ENCODE measurements around the gene GRAP2.
A peak's percentile ranks its signal among the peaks of the same experiment; 100 is the strongest.
"Not testable (repeated sequence)": the region's sequence is repeated elsewhere in the genome, so short reads cannot be mapped to it uniquely, and the experiment has no call there.

GRAP2 gene

DNA sequence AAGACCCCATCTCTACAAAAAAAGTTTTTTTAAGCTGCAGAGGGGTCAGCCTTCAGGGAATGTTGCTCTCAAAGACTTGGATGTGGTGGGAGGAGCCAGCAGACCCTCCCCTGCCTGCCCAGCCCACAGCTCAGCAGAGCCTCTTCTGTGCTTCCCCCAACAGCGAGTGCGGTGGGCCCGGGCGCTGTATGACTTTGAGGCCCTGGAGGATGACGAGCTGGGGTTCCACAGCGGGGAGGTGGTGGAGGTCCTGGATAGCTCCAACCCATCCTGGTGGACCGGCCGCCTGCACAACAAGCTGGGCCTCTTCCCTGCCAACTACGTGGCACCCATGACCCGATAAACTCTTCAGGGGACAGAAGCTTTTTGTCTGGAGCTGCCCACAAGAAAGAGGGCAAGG, 69.9 kb downstream of the GRAP2 start:
- no peak for DNase-seq

DNA sequence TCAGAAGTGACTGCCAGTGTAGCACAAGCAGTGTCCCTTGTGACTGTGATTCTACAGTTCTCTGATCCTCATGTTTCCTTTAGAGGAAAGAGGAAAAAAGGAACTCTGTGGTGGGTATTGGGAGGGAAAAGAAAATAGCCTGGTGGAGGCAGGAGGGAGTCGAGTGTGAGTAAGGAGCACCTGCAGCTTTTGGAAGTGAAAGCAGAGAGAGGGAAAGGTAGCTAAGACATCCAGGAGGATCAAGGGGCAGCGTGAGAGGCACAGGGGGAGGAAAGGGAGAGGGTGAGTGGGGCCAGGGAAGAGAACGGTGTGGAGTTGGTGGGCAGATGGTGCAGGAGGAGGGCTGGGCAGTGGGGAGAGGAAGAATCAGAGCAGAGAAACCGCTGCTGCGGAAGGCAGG, 71.8 kb downstream of the GRAP2 start:
- DNase-seq = no peak

DNA sequence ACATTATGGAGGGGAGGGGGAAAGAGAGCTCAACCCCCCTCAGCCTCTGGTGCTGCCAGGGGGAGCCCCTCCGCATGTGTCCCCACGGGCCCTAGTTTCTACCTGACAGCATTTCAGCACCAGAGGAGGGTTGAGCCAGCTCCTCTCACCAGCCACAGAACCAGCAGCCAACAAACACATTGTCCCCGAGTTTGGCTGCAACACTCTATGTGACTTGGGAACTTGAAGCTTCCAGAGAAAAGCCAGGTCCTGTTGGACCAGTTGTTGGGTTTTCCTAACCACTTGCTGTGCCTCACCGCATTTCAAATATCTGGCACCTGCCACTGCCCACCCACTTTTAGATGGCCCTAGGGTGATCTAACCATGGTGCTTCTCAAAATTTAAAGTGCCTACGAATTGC, 72.8 kb downstream of the GRAP2 start:
- DNase-seq = no peak

DNA sequence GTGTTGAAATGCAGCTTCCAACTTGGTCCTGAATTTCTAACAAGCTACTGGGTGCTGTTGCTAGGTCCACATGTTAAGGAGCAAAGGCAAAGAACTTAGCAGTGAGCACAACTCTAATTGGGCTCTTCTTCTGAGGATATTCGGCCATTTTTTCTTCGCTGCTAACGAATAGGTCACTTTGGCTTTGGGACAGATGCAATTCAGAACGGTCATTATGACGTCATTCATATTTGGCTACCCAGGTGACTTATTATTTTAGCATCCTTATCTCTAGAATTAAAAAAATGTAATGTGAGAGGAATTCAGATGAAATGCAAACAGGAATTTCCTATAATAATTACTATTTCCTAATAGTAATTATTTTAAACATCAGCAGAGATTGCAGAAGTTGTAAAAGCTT, 73.2 kb downstream of the GRAP2 start:
- DNase-seq = no peak

DNA sequence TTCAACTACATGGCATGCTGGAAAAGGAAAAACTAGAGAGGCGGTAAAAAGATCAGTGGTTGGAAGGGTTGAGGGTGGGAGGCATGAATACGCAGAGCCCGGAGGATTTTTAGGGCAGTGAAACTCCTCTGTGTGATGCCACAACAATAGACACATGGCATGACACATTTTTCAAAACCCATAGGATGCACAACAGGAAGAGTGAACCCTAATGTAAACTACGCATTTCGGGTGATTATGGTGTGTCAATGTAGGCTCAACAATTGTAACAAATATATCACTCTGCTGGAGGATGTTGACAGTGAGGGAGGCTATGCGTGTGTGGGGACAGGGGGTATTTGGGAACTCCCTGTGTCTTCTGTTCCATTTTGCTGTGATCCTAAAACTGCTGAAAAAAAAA, 78.2 kb downstream of the GRAP2 start:
- DNase-seq = no peak

DNA sequence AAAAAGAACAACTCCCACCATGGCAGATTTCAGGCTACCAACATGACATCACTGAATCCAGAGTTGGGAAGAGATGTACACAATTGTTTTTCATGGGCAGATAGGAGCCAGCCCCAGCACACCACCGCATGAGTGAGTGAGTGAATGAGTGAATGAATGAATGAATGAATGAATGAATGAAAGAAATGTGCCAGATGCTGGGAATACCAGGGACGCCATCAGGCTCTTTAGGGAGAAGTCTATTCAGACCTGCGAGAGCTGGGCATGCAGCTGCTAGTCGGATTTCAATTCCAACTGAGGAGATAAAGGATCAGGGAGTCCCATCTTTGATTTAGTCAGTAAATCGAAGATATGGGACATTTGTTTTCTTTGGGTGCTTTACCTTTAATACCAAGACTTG, 78.6 kb downstream of the GRAP2 start:
- no peak for DNase-seq

DNA sequence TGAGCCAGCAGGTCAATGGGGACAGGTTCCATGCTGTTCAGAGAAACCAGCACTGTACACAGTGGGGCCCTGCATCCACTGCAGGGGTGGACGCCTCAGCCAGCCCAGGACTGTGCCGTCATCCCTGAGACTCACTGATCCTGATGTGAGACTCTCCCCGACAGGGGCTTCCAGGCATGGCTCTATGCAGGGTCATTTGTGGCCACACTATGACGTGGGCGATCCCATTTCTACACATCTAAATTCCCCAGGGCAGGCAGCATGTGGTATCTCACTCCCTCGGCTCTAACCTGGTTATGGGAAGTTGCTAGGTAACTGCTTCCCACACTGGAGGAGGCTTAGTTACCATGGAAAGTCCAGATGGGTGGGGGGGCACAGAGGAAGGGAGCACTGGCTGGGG, 79.7 kb downstream of the GRAP2 start:
- DNase-seq = no peak

DNA sequence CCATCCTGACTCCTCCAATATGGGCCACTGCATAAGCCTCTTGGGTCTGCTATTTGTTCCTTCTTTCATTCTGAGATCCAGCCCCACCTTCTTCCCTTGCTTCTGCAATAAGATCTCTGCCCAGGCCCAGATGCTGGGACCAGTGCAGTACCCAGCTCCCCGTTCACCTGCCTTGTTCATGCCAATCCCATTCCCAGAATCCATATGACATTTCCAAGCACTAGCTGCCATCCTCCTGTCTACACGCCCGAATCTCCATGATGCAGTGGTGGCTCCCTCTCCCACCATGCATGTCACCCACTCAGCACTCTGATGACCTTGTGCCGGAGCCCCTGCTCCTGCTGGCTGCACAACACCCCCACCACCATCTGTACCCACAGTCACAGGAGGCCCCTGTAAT, 82.5 kb downstream of the GRAP2 start:
- DNase-seq = no peak

DNA sequence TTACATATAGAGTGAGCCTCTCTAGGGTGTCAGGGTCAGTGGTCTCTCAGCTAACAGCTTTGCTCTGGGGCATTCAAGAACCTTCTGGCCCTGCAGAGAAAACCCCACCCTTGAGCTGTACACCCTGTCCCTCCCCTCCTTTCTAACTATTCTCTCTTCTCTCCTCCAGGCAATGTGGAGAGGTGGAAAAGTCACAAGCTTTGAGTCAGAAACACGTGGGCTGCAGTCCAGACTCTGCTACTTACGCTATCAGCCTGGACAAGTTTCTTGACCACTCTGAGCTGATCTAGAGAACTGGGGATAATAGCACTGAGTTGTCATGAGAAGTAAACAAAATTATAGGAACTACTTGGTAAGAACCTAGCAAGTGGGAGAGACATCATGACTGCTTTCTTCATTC, 83.1 kb downstream of the GRAP2 start:
- DNase-seq = no peak

DNA sequence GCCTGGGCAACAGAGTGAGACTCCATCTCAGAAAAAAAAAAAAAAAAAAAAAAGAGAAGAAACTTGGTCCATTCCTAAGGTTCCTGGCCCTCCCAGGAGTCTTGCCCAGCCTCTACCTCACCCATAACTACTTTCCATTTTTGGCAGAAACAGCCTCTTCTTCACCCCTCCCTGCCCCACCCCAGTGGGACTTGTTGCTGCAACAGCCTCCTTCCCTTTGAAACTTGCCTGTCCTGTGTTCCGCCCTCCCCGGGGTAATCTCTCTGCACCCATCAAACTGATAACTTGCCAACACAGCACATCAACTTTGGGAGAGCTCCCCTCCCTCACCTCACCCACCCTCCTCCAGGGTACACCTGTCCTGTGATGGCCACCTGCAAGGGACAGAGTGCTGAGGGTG, 83.9 kb downstream of the GRAP2 start:
- no peak for DNase-seq

DNA sequence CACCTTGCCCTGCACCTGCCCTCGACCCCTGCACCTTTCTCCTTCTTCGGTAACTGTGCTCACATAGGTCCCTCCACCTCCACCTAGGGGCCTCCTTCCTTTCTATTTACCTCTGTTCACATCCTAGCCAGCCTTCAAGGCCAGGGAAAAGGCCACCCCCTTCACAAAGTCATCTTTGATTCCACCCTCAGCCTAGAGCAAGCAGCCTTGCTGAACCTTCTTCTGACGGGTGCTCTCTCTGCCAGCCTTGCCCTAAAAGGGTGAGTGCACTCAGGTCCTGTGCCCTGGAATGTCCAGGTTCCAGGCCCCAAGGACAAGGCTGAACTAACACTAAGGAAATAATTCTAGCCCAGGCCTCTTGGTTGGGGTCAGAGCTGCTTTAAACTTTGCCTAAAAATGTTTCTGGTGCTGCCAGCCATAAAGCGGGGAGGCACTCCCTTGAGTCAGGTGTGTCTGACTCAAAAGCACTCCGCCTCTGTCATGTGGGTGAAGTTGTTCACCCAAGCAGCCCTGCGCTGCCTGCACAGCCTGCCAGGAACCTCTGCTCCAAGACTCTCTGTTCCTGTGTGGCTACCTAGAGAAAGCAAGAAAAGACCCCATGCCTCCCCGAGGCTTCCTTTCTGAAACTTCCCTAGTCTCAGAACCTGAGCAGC, 84.6 kb downstream of the GRAP2 start:
- no peak for DNase-seq

DNA sequence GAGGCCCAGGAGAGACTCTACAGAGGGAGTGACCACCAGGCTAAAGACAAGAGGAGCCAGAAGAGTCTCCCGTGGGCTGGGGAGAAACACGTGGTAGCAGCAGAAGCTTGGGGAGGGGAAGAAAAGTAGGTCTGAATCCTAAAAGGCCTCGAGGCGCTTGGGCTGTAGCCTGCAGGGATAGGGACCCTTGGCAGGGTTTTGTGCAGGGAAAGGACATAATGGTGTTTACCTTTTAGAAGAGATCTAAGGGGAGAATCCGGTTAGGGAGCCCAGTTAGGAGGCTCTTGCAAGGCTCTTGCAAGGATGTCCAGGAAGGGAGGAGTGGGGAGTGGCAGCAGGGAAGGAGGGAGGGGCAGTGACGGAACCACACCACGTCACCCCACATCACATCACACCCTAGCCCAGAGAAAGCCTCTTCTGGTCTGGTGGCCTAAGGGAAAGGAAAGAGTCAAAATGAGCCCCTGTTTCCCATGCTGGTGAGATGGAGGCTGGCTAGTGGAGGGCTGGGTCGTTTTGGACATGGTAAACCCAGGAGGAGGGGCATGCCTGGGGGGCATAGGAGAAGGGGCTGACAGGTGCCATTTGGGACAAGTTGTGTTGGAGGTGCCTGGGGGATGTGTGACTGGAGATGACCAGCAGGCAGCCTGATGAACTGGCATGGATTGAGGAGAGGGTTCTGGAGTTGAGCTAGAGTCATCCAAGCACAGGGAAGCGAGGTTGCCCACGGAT, 87.7 kb downstream of the GRAP2 start:
- DNase-seq = no peak

DNA sequence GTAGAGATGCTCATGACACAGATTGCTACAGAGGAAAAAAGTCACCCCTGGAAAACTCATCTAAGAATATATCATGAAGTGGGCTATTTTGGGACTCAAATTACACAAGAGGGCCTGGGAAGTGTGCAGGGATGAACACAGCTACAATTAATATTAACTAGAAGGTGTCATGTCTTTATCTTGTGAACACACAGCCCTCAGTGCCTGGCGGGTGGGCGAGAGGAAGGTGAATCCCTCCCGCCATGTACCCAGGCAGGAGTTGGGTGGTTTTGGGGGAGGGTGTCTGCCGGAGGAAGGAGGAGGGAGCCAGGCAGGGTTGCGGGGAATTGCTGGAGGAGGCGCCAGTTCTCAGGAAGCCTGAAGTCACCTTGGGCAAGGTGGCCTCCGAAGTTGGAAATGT, 88.7 kb downstream of the GRAP2 start:
- no peak for DNase-seq

DNA sequence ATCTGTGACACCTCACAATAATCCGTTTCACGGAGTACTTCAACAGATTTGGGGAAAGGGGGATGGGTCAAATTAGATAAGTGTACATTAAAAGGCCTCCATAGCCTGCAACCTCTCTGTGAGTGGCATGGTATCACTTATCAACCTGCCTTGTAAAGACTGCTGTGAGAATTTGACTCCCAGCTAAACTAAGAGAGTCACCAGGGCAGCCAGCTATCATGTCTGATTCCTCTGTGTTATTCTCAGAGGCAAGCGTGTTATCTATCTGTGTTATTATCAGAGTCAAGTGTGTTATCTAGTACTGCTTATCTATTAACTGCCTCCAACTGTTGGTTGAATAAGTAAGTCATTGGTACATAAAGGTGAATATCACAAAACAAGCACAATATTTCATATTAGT, 89.8 kb downstream of the GRAP2 start:
- DNase-seq = no peak

DNA sequence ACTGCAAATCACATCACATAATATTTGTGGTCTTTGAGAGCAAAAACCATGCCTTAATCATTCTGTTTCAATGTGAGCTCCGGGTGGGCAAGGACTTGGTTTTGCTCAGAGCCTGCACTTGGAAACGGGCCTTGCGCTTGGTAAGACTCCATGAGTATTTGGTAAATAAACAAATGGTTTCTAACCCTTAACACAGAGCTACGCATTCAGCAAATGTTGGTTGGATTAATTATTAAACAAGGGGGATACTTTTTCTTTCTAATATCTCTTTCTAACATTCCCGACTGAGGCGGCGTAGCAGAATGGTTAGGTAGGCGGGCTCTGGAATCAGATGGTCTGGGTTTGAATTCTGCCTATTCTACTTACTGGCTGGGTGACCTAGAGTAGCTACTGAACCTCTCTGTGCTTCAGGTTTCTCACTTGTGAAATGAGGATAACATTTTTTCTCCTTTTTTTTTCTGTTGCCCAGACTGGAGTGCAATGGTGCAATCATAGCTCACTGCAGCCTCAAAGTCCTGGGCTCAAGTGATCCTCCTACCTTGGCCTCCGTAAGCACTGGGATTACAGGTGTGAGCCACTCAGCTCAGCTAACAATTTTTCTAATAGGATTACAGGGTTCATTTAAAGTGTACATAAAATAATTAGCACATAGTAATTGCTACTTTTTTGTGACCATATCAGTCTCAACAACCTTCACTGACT, 90.4 kb downstream of the GRAP2 start:
- no peak for DNase-seq

DNA sequence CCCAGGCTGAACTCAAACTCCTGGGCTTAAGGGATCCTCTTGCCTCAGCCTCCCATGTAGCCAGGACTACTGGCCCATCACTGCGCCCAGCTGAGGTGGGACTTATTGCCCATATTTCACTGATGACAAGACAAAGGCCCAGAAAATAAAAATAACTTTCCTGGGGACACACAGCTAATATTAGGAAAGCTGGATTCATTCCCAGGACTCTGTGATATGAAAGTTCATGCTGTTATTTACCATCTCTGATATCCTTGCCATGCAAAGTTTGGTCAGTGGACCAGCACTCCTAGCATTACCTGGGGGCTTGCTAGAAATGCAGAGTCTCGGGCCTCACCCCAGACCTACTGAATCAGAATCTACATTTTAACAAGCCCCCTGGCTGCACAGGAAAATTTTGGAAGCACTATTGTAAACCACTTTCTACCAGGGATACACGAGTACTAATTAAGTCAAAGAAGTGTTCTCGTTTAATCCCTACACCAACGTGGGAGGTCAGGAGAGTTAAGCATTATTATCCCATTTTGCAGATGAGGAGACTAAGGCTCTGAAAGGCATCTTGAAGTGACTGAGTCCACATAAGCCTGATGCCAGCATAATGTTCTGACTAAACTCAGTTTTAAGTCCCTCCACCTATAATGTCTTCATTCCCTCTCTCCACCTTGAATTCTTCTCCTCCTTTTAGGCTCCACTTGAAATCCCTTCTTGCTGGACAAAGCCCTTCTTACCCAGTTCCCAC, 91.4 kb downstream of the GRAP2 start:
- DNase-seq = no peak

DNA sequence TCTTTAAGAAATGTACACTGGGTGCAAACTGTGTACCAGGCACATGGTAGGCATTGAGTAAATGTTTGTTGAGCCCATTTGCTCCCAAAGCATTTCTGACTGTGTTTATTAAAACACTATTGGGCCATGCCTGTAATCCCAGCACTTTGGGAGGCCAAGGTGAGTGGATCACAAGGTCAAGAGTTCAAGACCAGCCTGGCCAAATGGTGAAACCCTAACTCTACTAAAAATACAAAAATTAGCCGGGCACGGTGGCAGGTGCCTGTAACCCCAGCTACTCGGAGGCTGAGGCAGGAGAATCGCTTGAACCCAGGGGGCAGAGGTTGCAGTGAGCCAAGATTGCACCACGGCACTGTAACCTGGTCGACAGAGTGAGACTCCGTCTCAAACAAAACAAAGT, 92.0 kb downstream of the GRAP2 start:
- not testable (repeated sequence) for DNase-seq

DNA sequence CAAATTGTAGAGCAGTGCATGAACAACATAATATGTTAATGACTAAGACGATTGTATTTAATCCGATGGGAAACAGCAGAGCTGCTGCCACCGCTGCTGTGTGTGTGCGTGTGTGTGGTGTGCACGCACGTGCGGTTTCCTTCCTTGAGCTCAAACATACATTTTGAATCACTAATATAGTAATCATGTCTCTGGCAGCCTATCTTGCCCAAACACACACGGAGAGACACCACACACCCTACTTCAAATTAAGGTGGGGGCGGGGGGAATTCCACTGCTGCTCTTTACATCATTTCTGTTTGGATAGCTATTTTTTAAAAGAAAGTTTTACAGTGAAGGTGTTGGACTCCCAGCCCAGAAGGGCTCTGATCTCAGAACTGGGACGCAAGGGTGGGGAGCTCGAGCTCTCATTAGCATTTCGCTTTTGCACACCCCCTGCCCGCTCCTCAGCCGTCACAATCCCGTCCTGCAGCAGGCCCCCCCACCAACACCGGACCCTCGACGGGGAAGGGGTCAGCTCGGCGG, 93.2 kb downstream of the GRAP2 start:
- DNase-seq = peak; percentile 60 to 64

DNA sequence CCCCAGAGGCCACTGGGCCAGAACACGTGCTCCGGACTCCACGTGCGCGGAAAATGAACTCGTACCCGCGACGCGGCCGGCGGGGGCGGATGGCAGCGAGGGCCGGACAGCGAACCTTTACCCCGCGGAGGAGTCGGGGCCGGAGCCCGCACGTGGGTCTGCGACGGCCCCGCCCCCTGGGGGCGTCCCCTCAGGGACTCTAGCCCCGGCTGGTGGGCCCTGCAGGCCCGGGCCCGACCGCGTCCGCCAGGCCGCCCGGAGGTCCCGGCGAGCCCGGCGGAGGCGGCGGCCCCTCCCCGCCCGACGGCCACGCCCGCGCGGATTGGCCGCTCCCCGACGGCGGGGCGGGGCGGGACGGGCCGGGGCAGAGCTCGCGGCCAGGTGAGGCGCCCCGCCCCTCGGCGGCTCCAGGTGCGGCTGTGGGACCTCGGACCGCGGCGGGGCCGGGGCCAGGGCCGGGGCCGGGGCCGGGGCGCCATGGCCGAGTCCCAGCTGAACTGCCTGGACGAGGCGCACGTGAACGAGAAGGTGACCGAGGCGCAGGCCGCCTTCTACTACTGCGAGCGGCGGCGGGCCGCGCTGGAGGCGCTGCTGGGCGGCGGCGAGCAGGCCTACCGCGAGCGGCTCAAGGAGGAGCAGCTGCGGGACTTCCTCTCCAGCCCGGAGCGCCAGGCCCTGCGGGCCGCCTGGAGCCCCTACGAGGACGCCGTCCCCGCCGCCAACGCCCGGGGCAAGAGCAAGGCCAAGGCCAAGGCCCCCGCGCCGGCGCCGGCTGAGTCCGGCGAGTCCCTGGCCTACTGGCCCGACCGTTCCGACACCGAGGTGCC, 93.9 kb downstream of the GRAP2 start, which contains the start of gene FAM83F:
Gene FAM83F, plus strand, starts transcription at position 389 of the 827 bp plus-strand sequence. Its CDS starts 89 bp downstream, at position 478.
- peak; percentile 28 to 40 for DNase-seq

DNA sequence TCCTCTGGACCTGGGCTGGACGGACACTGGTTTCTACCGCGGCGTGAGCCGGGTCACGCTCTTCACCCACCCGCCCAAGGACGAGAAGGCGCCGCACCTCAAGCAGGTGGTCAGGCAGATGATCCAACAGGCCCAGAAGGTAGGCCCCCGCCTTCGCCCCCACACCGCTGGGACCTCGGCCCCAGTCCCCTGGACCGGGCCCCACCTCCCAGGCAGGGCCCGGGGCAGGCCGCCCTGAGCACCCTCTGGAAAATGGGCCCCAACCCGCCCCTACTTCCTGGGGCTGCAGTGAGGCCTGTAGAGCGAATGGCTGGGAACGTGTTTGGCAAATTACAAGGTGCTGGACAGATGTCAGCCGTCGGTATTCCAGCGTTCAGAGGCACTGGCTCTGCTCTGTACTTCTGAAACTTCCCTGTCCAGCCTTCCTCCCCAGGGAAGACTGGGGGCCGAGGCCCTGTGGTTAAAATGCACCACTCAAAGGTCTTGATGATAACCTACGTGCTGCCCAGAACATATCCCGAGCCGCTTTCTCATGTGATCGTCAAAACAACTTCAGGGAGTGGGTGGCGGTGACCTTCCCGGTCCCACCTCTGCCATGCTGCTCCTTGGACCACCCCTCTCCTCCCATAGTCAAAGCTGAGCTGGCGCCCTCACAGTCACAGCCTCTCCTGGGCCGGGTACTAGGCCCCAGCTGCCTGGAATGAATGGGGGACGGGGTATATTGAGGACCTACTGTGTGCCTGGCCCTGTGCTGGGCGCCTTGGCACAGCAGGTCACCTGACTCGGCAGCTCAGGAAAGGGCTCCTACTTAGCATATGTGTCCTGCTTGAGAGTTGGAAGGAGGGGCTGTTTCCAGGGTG, 94.7 kb downstream of the GRAP2 start:
- DNase-seq = no peak

DNA sequence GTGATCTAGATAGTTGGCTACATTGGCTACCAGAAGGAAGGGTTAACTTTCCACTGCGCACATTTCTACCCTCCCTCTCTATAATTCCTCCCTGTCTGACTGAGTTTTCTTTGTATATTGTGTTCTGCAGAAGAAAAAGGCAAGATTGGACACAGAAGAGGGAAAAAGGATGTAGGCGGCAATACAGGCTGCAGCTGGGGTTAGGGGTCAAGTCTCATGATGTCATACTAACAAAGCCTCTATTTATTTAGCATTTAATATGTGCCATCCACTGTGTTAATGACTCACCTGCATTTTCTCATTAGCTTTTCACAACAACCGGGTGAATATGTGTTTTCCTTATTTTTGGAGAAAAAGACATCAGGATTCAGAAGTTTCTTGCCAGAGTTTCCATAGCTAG, 95.8 kb downstream of the GRAP2 start:
- DNase-seq = no peak
